Measurements from ENCODE around the gene CD40LG. TPM values are rescaled to one million over a fixed set of nuclear protein-coding genes. Genes with fewer than 3 reads are reported as not detected.

Gene CD40LG
- total and polyA plus RNA-seq, 2 experiments from 2014 or later: not detected

- TF ChIP-seq EZH2 (IDR thresholded peaks at IDR 0.05; ENCODE audit: borderline replicate concordance) (no peak), CTCF (IDR thresholded peaks at IDR 0.05; ENCODE audit: poor library complexity) (no peak), EZH2phosphoT487 (IDR thresholded peaks at IDR 0.05; ENCODE audit: low read depth, severe bottlenecking, unreplicated experiment) (no peak)
- no peak for DNase-seq (ENCODE audit: low spot score)
- Histone ChIP-seq H3K27me3 (no peaks in the 10 kb centered on the region), H3K36me3 (replicated peaks; ENCODE audit: insufficient read depth, low read depth) (no peaks in the 10 kb centered on the region), H3K4me1 (ENCODE audit: insufficient read depth) (no peaks in the 10 kb centered on the region), H3K79me2 (no peaks in the 10 kb centered on the region), H2AFZ (no peak overlapping the region), H3K4me2 (no peak overlapping the region), H3K9me2 (replicated peaks; ENCODE audit: insufficient read depth) (no peaks in the 10 kb centered on the region), H4K20me1 (ENCODE audit: insufficient read depth, poor library complexity, severe bottlenecking) (no peaks in the 10 kb centered on the region), H3K9me3 (ENCODE audit: low read depth) (no peaks in the 10 kb centered on the region), H3K27ac (no peak overlapping the region), H3K4me3 (no peak overlapping the region)
- 64% methylated on average over 3 of the region's 3 CpGs for WGBS (ENCODE audit: low lambda C conversion rate, missing lambda C conversion rate)
Observed at GRCh38 chrX:136671006-136671610, 23.1 kb downstream of the CD40LG start.

- Histone ChIP-seq H3K4me1 (ENCODE audit: insufficient read depth) (no peaks in the 10 kb centered on the region), H2AFZ (no peak overlapping the region), H3K27ac (no peak overlapping the region), H4K20me1 (ENCODE audit: insufficient read depth, poor library complexity, severe bottlenecking) (no peaks in the 10 kb centered on the region), H3K79me2 (no peaks in the 10 kb centered on the region), H3K27me3 (no peaks in the 10 kb centered on the region), H3K4me2 (no peak overlapping the region), H3K36me3 (replicated peaks; ENCODE audit: insufficient read depth, low read depth) (no peaks in the 10 kb centered on the region), H3K9me3 (ENCODE audit: low read depth) (no peaks in the 10 kb centered on the region), H3K4me3 (no peak overlapping the region), H3K9me2 (replicated peaks; ENCODE audit: insufficient read depth) (no peaks in the 10 kb centered on the region)
- WGBS (ENCODE audit: low lambda C conversion rate, missing lambda C conversion rate): 57% methylated on average over 5 of the region's 5 CpGs
- TF ChIP-seq CTCF (IDR thresholded peaks at IDR 0.05; ENCODE audit: poor library complexity): no peak
- TF ChIP-seq EZH2 (IDR thresholded peaks at IDR 0.05; ENCODE audit: borderline replicate concordance): no peak
- TF ChIP-seq EZH2phosphoT487 (IDR thresholded peaks at IDR 0.05; ENCODE audit: low read depth, severe bottlenecking, unreplicated experiment): no peak
- no peak for DNase-seq (ENCODE audit: low spot score)
Observed at GRCh38 chrX:136674270-136674985, 26.5 kb downstream of the CD40LG start.

GRCh38 chrX:136679531-136679930, 31.6 kb downstream of the CD40LG start:
- H2AFZ ChIP-seq: no peak overlapping the region
- H3K9me2 ChIP-seq (replicated peaks; ENCODE audit: insufficient read depth): no peaks in the 10 kb centered on the region
- no peaks in the 10 kb centered on the region for H3K4me1 ChIP-seq (ENCODE audit: insufficient read depth)
- H4K20me1 ChIP-seq (ENCODE audit: insufficient read depth, poor library complexity, severe bottlenecking): no peaks in the 10 kb centered on the region
- WGBS (ENCODE audit: low lambda C conversion rate, missing lambda C conversion rate): 62% methylated on average over 6 of the region's 6 CpGs
- no peaks in the 10 kb centered on the region for H3K36me3 ChIP-seq (replicated peaks; ENCODE audit: insufficient read depth, low read depth)
- TF ChIP-seq EZH2 (IDR thresholded peaks at IDR 0.05; ENCODE audit: borderline replicate concordance): no peak
- TF ChIP-seq CTCF (IDR thresholded peaks at IDR 0.05; ENCODE audit: poor library complexity): no peak
- no peak for TF ChIP-seq EZH2phosphoT487 (IDR thresholded peaks at IDR 0.05; ENCODE audit: low read depth, severe bottlenecking, unreplicated experiment)
- no peaks in the 10 kb centered on the region for H3K9me3 ChIP-seq (ENCODE audit: low read depth)
- no peak for DNase-seq (ENCODE audit: low spot score)
- H3K4me2 ChIP-seq: no peak overlapping the region
- no peaks in the 10 kb centered on the region for H3K27me3 ChIP-seq
- H3K27ac ChIP-seq: no peak overlapping the region
- no peaks in the 10 kb centered on the region for H3K79me2 ChIP-seq
- H3K4me3 ChIP-seq: no peak overlapping the region
